Neuronal stem cell (in vitro differentiated cells): ENCODE results near the gene CAMTA1.

Experiments
- DNase-seq: peaks from one replicate; pipeline ENCODE4 v3.0.0-alpha.2; 2013; ENCODE audit warnings: low spot score
- H2AFZ ChIP-seq: one replicate; pipeline ENCODE4 v1.6.1; 2013; ENCODE audit warnings: mild to moderate bottlenecking, low read length, inconsistent platforms
- H2AK5ac ChIP-seq: 2 replicates; pipeline ENCODE4 v1.6.1; 2013; ENCODE audit warnings: low read depth, mild to moderate bottlenecking, inconsistent platforms, low read length, moderate library complexity, mixed read lengths
- H2BK120ac ChIP-seq: 2 replicates; pipeline ENCODE4 v1.6.1; 2013; ENCODE audit warnings: low read depth, mild to moderate bottlenecking, inconsistent platforms, low read length, moderate library complexity, mixed read lengths
- H2BK12ac ChIP-seq: one replicate; pipeline ENCODE4 v1.6.1; 2013; ENCODE audit warnings: low read length, inconsistent platforms
- H2BK15ac ChIP-seq: 2 replicates; pipeline ENCODE4 v1.6.1; 2013; ENCODE audit warnings: mild to moderate bottlenecking, low read length, inconsistent platforms, mixed read lengths
- H2BK5ac ChIP-seq: one replicate; pipeline ENCODE4 v1.6.1; 2013; ENCODE audit warnings: inconsistent platforms, mild to moderate bottlenecking, low read length, moderate library complexity
- H3K14ac ChIP-seq: one replicate; pipeline ENCODE4 v1.6.1; 2013; ENCODE audit warnings: low read length, inconsistent platforms
- H3K18ac ChIP-seq: 2 replicates; pipeline ENCODE4 v1.6.1; 2013; ENCODE audit warnings: low read length, inconsistent platforms
- H3K23ac ChIP-seq: 2 replicates; pipeline ENCODE4 v1.6.1; 2013; ENCODE audit warnings: low read depth, mild to moderate bottlenecking, mixed read lengths, low read length, inconsistent platforms; ENCODE audit not compliant: poor library complexity
- H3K27ac ChIP-seq: replicated peaks from 3 replicates; pipeline ENCODE4 v1.5.1; 2013; ENCODE audit warnings: low read length, inconsistent platforms
- H3K27me3 ChIP-seq, 3 experiments: 2 replicates each; pipeline ENCODE4 v1.6.1; 2013; ENCODE audit warnings: low read length in 3 of 3, mild to moderate bottlenecking in 2 of 3, inconsistent platforms in 1 of 3, low read depth in 1 of 3, mixed read lengths in 1 of 3, moderate library complexity in 1 of 3; ENCODE audit not compliant: control insufficient read depth in 3 of 3, insufficient read depth in 3 of 3
- H3K36me3 ChIP-seq, 2 donors: replicated peaks in 1 of 2; 2 replicates each; pipeline ENCODE4 v1.6.1; 2013; ENCODE audit warnings: low read length in 2 of 2; ENCODE audit not compliant: control insufficient read depth in 2 of 2, insufficient read depth in 2 of 2
- H3K4ac ChIP-seq: 2 replicates; pipeline ENCODE4 v1.6.1; 2013; ENCODE audit warnings: inconsistent platforms, mild to moderate bottlenecking, low read length, moderate library complexity
- H3K4me1 ChIP-seq, 2 donors: 1 replicate in 1 of 2; 2 replicates in 1 of 2; pipeline ENCODE4 v1.6.1; 2013; ENCODE audit warnings: low read length in 2 of 2, low read depth in 1 of 2; ENCODE audit not compliant: control insufficient read depth in 2 of 2, insufficient read depth in 1 of 2
- H3K4me2 ChIP-seq: one replicate; pipeline ENCODE4 v1.6.1; 2013; ENCODE audit warnings: mild to moderate bottlenecking, low read length, inconsistent platforms; ENCODE audit not compliant: insufficient read depth, poor library complexity, severe bottlenecking
- H3K4me3 ChIP-seq, 2 donors: 2 replicates each; pipeline ENCODE4 v1.5.1; 2013; ENCODE audit warnings: low read length in 2 of 2, mild to moderate bottlenecking in 2 of 2, inconsistent platforms in 1 of 2, moderate library complexity in 1 of 2
- H3K79me1 ChIP-seq: one replicate; pipeline ENCODE4 v1.6.1; 2013; ENCODE audit warnings: low read depth, mild to moderate bottlenecking, inconsistent platforms, low read length, moderate library complexity
- H3K9ac ChIP-seq: one replicate; pipeline ENCODE4 v1.6.1; 2013; ENCODE audit warnings: mild to moderate bottlenecking, low read depth, low read length, inconsistent platforms; ENCODE audit not compliant: poor library complexity
- H3K9me3 ChIP-seq, 2 donors: replicated peaks in 1 of 2; 2 replicates each; pipeline versions ENCODE3 to v1.6.1; 2013; ENCODE audit warnings: low read length in 2 of 2, mild to moderate bottlenecking in 2 of 2, inconsistent platforms in 1 of 2, low read depth in 1 of 2, mixed read lengths in 1 of 2, moderate library complexity in 1 of 2; ENCODE audit not compliant: control insufficient read depth in 2 of 2, insufficient read depth in 1 of 2
- H4K8ac ChIP-seq: one replicate; pipeline ENCODE4 v1.6.1; 2013; ENCODE audit warnings: low read depth, mild to moderate bottlenecking, inconsistent platforms, low read length, moderate library complexity
- H4K91ac ChIP-seq: one replicate; pipeline ENCODE4 v1.6.1; 2013; ENCODE audit warnings: low read length, low read depth, mild to moderate bottlenecking, inconsistent platforms; ENCODE audit not compliant: poor library complexity
- WGBS, 2 donors: extraction: QIAGEN DNeasy Blood & Tissue Kit; methylation state at CpG; one replicate each; pipeline ENCODE4 v1.1.7; 2013; ENCODE audit warnings: missing lambda C conversion rate in 2 of 2, mixed read lengths in 1 of 2; ENCODE audit not compliant: insufficient read length in 2 of 2, insufficient replicate concordance in 1 of 2; ENCODE audit errors: extremely low coverage in 2 of 2; 5-methylcytosine and 5-hydroxymethylcytosine counted together

CAMTA1 gene

DNA sequence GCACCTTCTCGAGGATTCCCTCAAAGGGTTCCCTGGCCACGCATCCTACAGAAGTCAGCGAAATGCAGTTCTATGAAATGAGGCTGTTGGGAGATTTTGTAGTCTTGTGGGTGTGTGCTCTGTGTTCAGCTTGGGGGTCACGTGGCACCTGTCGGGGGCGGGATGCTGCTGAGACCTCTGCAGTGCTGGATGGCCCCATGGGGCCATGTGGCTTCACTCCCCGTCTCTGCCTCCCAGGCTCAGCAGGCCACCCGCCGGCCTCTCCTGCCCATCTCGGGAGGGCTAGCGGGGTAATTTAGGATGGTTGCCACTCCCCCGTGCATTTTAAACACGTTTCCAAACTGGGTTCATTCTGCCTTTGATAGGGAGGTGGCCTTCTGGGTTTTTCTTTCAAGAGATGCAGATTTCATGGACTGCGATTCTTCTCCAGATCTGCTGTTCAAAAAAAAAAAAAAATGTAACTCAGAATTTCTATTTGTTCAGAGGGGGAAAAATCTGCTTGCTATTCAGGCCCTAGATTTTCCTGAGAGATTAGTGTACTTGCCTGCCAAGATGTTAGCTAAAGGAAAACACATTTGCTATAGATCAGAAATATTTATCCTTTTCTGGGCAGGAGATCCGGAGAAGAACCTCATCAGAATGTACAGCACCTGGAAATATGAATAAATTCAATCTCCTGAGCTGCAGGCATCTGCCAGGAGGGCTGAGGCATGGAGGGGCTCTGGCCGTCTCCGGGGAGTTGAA lies 708.6 kb downstream of the CAMTA1 start:
- Histone ChIP-seq H3K4me3 (no peak overlapping the region), H3K14ac (no peak overlapping the region), H2BK120ac (no peak overlapping the region), H4K8ac (no peak overlapping the region), H3K4me1 (peaks cover 7 to 17% of the 10 kb centered on the region in 2 donors), H2BK5ac (no peak overlapping the region), H3K4me2 (no peak overlapping the region), H3K9ac (peak overlapping the region; percentile 26), H3K18ac (peak overlapping the region; percentile 42), H3K36me3 (peaks cover 0 to 3% of the 10 kb centered on the region in 2 donors), H3K9me3 (peaks cover 0 to 9% of the 10 kb centered on the region in 2 donors), H4K91ac (no peak overlapping the region), H2BK12ac (no peak overlapping the region), H2AFZ (no peak overlapping the region), H3K27ac (no peak overlapping the region), H2BK15ac (no peak overlapping the region), H3K4ac (no peak overlapping the region), H3K27me3 (no peaks in the 10 kb centered on the region), H3K23ac (no peak overlapping the region), H3K79me1 (no peaks in the 10 kb centered on the region), H2AK5ac (no peak overlapping the region)
- WGBS, 2 donors, result no CpG with 5 or more reads among the region's 17 CpGs
- no peak for DNase-seq

DNA sequence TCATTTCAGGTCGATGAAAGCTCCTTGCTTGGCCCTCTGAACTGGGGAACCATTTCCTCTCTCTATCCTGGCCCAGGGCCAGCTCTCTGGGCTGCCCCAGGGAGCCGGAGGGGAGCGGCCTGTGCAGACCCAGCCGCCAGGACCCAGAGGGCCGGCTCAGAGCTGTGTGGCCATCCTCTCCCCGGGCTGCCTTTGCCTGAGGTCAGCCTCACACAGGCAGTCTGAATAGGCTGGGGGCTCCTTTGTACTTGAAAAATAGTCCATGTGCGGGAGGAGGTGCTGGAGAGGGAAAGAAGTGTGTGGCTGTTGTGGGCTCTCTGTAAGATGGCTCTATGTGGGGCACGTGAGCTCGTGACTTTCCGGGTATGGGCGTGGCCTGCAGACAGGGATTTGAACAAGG lies 710.7 kb downstream of the CAMTA1 start:
- no peak overlapping the region for H4K91ac ChIP-seq
- H2BK15ac ChIP-seq, result peak overlapping the region; percentile 50
- H3K4me2 ChIP-seq, result no peak overlapping the region
- no peak overlapping the region for H3K4me3 ChIP-seq
- no peak overlapping the region for H3K4ac ChIP-seq
- peak overlapping the region; percentile 33 for H3K23ac ChIP-seq
- H3K18ac ChIP-seq, result peak overlapping the region; percentile 91
- peak overlapping the region; percentile 60 for H2AK5ac ChIP-seq
- H3K14ac ChIP-seq, result peak overlapping the region; percentile 82
- H2BK12ac ChIP-seq, result peak overlapping the region; percentile 85
- no CpG with 5 or more reads among the region's 11 CpGs for WGBS, 2 donors
- no peak overlapping the region for H3K9ac ChIP-seq
- peaks cover 0 to 9% of the 10 kb centered on the region in 2 donors for H3K9me3 ChIP-seq
- peaks cover 0 to 3% of the 10 kb centered on the region in 2 donors for H3K36me3 ChIP-seq
- DNase-seq, result peak; percentile 20
- H2AFZ ChIP-seq, result peak overlapping the region; percentile 69
- no peak overlapping the region for H3K27ac ChIP-seq
- no peak overlapping the region for H4K8ac ChIP-seq
- no peak overlapping the region for H2BK120ac ChIP-seq
- no peaks in the 10 kb centered on the region for H3K79me1 ChIP-seq
- H3K4me1 ChIP-seq, result peaks cover 7 to 24% of the 10 kb centered on the region in 2 donors
- no peaks in the 10 kb centered on the region for H3K27me3 ChIP-seq
- no peak overlapping the region for H2BK5ac ChIP-seq

DNA sequence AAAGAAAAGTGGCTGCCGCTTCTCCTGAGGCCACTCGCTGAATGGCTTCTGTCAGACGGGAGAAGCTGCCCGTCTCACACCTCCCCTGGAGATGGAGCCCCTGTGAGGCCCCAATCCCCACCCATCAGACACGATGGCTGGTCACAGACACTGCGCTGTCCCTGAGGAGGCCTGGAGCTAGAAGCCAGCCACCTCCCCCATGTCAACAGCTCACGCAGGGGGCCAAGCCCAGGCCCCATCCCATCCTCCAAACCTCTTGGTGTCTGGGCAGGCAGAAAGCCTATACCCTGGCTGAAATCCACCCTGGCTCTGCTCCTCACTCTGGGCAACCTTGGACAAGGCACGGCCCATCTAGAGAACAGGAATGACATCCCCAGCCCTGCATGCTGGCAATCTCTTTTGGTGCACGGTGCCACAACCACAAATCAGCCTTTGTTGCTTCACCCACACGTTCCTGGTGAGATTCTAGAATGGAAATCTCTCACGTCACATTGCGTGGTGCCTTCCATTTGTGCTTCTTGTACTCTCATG lies 711.9 kb downstream of the CAMTA1 start:
- Histone ChIP-seq H2BK12ac (no peak overlapping the region), H3K36me3 (peaks cover 0 to 3% of the 10 kb centered on the region in 2 donors), H3K4me2 (no peak overlapping the region), H2BK120ac (no peak overlapping the region), H4K91ac (no peak overlapping the region), H3K27ac (no peak overlapping the region), H3K9me3 (peaks cover 0 to 9% of the 10 kb centered on the region in 2 donors), H3K4ac (no peak overlapping the region), H2BK5ac (no peak overlapping the region), H3K79me1 (no peaks in the 10 kb centered on the region), H4K8ac (no peak overlapping the region), H2AFZ (no peak overlapping the region), H2AK5ac (no peak overlapping the region), H3K9ac (no peak overlapping the region), H3K18ac (peak overlapping the region; percentile 22), H2BK15ac (no peak overlapping the region), H3K4me1 (peaks cover 7 to 26% of the 10 kb centered on the region in 2 donors), H3K27me3 (no peaks in the 10 kb centered on the region), H3K4me3 (no peak overlapping the region), H3K23ac (no peak overlapping the region), H3K14ac (no peak overlapping the region)
- no peak for DNase-seq
- WGBS, 2 donors, result no CpG with 5 or more reads among the region's 12 CpGs

DNA sequence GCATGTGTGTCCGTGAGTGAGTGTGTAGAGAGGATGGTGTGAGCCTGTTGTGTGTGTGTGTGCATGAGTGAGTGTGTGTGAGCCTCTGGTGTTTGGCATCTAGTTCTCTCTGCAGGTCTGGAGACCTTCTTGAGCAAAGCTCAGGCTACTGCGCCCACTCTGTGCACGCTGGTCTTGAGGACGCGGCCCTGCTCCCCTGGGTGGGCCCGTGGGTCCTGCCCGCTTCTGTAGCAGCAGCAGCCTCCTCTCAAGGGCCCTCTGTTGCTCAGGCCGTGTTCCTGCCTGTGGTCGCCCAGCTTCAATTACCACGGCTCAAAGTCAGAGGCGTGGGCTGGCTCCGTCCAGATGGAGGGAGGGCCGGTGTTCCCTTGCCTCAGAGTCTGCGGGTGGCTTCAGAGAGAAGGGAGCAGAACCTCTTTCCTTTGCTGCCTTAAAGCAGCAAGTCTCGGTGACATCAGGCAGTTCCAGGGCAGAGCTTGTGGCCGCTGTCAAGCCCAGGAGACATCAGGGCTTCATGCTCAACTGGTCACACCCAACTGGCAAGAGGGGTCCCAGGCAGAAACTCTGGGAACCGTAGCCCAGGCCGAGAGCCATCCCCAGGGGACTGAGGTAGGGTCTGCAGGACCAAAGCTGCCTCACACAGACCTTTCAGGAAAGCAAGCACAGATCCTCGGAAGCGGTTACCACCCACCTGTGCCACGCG lies 715.3 kb downstream of the CAMTA1 start:
- Histone ChIP-seq H3K79me1 (no peaks in the 10 kb centered on the region), H4K8ac (no peak overlapping the region), H3K4me3 (peak overlapping the region in 1 of 2 donors; percentile 17), H3K27ac (no peak overlapping the region), H2BK15ac (peak overlapping the region; percentile 7), H3K9me3 (peaks cover 0 to 7% of the 10 kb centered on the region in 2 donors), H3K36me3 (peaks cover 0 to 3% of the 10 kb centered on the region in 2 donors), H3K14ac (peak overlapping the region; percentile 3), H2AFZ (no peak overlapping the region), H3K4me1 (peaks cover 7 to 23% of the 10 kb centered on the region in 2 donors), H2BK5ac (no peak overlapping the region), H3K18ac (peak overlapping the region; percentile 84), H2BK120ac (no peak overlapping the region), H3K9ac (no peak overlapping the region), H3K23ac (no peak overlapping the region), H4K91ac (no peak overlapping the region), H2AK5ac (peak overlapping the region; percentile 27), H2BK12ac (peak overlapping the region; percentile 23), H3K27me3 (no peaks in the 10 kb centered on the region), H3K4ac (no peak overlapping the region), H3K4me2 (no peak overlapping the region)
- no CpG with 5 or more reads among the region's 22 CpGs for WGBS, 2 donors
- no peak for DNase-seq
